ENCODE measurements around the gene CDCA4. TPM values are rescaled to one million over a fixed set of nuclear protein-coding genes. Genes with fewer than 3 reads are reported as not detected.
A peak's percentile ranks its signal among the peaks of the same experiment; 100 is the strongest.

Gene CDCA4
- total RNA-seq, 1 experiment from 2014 or later: 32.4 TPM

DNA sequence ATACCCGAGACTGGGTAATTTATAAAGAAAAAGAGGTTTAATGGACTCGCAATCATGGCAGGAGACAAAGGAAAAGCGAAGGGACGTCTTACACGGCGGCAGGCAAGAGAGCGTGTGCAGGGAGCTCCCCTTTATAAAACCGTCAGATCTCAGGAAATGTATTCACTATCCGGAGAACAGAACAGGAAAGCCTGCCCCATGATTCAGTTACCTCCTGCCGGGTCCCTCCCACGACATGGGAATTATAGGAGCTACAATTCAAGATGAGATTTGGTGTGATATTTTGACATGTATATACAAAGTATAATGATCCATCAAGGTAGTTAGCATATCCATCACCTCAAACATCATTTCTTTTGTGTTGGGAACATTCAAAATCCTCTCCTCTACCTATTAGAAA, 2.3 kb upstream of the CDCA4 start:
- Mint-ChIP-seq H3K4me3 (ENCODE audit: low read depth, unreplicated experiment) (no peak overlapping the region), H3K9me3 (ENCODE audit: low read depth, unreplicated experiment) (peaks cover 2% of the 10 kb centered on the region), H3K27me3 (ENCODE audit: unreplicated experiment) (no peaks in the 10 kb centered on the region), H3K27ac (ENCODE audit: unreplicated experiment) (no peak overlapping the region), H3K36me3 (ENCODE audit: insufficient read depth, unreplicated experiment) (peaks cover 42% of the 10 kb centered on the region), H3K4me1 (ENCODE audit: low read depth, unreplicated experiment) (peaks cover 36% of the 10 kb centered on the region)
- CTCF ChIA-PET: no interaction called here
- no peak for TF ChIP-seq CTCF (IDR thresholded peaks at IDR 0.05; ENCODE audit: unreplicated experiment)
- BruUV-seq (replicated peaks): no TSS peak
- no peak for DNase-seq
- intact Hi-C loops (cut with micrococcal nuclease; ENCODE audit: unreplicated experiment): loop anchor here (5.0 kb wide), 1 partner anchor 51 kb away; no protein-coding TSS in a partner anchor

GRCh38 chr14:105022276-105022670, 1.4 kb upstream of the CDCA4 start:
- Mint-ChIP-seq H3K27me3 (ENCODE audit: unreplicated experiment) (no peaks in the 10 kb centered on the region), H3K4me3 (ENCODE audit: low read depth, unreplicated experiment) (peak overlapping the region; percentile 96), H3K27ac (ENCODE audit: unreplicated experiment) (peak overlapping the region; percentile 97), H3K4me1 (ENCODE audit: low read depth, unreplicated experiment) (peaks cover 36% of the 10 kb centered on the region), H3K36me3 (ENCODE audit: insufficient read depth, unreplicated experiment) (peaks cover 47% of the 10 kb centered on the region), H3K9me3 (ENCODE audit: low read depth, unreplicated experiment) (peaks cover 2% of the 10 kb centered on the region)
- TF ChIP-seq CTCF (IDR thresholded peaks at IDR 0.05; ENCODE audit: unreplicated experiment): no peak
- intact Hi-C loops (cut with micrococcal nuclease; ENCODE audit: unreplicated experiment): loop anchor here (5.0 kb wide), 1 partner anchor 50 kb away; no protein-coding TSS in a partner anchor
- CTCF ChIA-PET: no interaction called here
- BruUV-seq (replicated peaks): no TSS peak
- no peak for DNase-seq

DNA sequence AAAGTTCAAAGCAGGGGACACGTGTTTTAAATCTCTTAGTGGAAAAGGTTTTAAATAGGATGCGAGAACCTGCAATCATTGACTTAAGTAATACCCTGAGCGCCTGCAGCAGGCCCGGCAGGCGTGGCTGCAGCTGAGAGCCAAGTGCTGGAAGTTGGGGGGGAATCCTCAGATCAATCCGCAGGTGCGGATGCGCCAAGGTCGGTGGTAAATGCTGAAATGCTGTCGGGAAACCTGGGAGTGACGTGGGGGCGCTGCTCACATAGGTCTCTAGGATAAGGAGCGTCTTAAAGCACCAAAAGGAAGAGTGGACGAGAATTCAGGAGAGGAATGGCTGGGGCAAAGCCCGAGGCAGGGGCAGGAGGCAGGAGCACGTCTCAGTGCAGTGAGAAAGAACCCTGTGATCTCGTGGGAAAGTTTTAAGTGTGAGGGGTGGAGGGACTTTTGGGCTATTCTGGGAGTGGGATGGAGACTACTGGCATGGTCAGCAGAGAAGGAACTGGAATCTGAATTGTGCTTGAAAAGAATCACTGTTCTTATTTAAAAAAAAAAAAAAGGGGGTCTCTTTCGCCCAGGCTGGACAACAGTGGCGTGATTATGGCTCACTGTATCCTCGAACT, 883 bp upstream of the CDCA4 start:
- peak; percentile 79 for DNase-seq

More for the DNA sequence above, 883 bp upstream of the CDCA4 start:
- no peaks in the 10 kb centered on the region for H3K27me3 Mint-ChIP-seq (ENCODE audit: unreplicated experiment)
- H3K36me3 Mint-ChIP-seq (ENCODE audit: insufficient read depth, unreplicated experiment): peaks cover 51% of the 10 kb centered on the region
- TSS peak; percentile 86 for BruUV-seq (replicated peaks)
- H3K4me1 Mint-ChIP-seq (ENCODE audit: low read depth, unreplicated experiment): peaks cover 34% of the 10 kb centered on the region
- CTCF ChIA-PET: no interaction called here
- TF ChIP-seq CTCF (IDR thresholded peaks at IDR 0.05; ENCODE audit: unreplicated experiment): no peak
- peaks cover under 1% of the 10 kb centered on the region for H3K9me3 Mint-ChIP-seq (ENCODE audit: low read depth, unreplicated experiment)
- H3K4me3 Mint-ChIP-seq (ENCODE audit: low read depth, unreplicated experiment): peak overlapping the region; percentile 96
- peak overlapping the region; percentile 97 for H3K27ac Mint-ChIP-seq (ENCODE audit: unreplicated experiment)
- intact Hi-C loops (cut with micrococcal nuclease; ENCODE audit: unreplicated experiment): loop anchor here (5.0 kb wide), 1 partner anchor 49 kb away; no protein-coding TSS in a partner anchor
